Measurements from ENCODE around the gene C9. TPM values are rescaled to one million over a fixed set of nuclear protein-coding genes. Genes with fewer than 3 reads are reported as not detected.
"Not testable (repeated sequence)": the region's sequence is repeated elsewhere in the genome, so short reads cannot be mapped to it uniquely, and the experiment has no call there.

C9 gene
- total RNA-seq, 3 donors from 2014 or later, result 1.8 TPM; not detected in 2

DNA sequence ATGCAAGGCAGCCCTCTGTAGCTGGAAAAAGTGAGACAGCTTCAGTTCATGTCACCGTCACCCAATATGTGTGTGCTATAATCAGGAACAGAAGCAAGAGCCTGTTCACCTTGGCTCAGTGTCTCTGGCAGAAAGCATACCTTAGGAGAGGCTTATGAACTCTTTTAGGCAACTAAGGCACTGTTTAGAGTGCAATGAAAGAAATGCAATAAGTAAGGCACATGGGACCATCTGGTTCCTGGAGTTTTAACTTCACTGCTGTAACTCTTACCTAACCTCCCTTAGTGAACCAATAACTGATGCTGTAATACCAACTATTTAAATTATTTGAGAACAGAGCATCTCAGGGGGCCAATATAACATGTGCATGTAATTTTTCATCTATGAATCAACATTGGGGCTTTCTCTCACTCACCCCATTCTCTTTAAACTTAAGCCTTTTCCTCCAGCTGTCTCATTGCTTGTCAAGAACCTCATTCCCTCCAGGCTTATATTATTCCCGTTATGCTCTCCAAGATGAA, 32.4 kb downstream of the C9 start:
- Histone ChIP-seq H3K36me3 (no peaks in the 10 kb centered on the region), H3K4me1 (no peaks in the 10 kb centered on the region), H3K9me3 (no peaks in the 10 kb centered on the region), H3K27me3 (no peaks in the 10 kb centered on the region), H3K4me3 (no peak overlapping the region), H3K27ac (no peak overlapping the region)
- intact Hi-C loops (cut with DNase I; ENCODE audit: low total_unique reads), result no loop called here
- no peak for TF ChIP-seq POLR2AphosphoS5 (IDR thresholded peaks at IDR 0.05)
- TF ChIP-seq, protein P1, sequence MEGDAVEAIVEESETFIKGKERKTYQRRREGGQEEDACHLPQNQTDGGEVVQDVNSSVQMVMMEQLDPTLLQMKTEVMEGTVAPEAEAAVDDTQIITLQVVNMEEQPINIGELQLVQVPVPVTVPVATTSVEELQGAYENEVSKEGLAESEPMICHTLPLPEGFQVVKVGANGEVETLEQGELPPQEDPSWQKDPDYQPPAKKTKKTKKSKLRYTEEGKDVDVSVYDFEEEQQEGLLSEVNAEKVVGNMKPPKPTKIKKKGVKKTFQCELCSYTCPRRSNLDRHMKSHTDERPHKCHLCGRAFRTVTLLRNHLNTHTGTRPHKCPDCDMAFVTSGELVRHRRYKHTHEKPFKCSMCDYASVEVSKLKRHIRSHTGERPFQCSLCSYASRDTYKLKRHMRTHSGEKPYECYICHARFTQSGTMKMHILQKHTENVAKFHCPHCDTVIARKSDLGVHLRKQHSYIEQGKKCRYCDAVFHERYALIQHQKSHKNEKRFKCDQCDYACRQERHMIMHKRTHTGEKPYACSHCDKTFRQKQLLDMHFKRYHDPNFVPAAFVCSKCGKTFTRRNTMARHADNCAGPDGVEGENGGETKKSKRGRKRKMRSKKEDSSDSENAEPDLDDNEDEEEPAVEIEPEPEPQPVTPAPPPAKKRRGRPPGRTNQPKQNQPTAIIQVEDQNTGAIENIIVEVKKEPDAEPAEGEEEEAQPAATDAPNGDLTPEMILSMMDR (IDR thresholded peaks at IDR 0.05), result no peak
- no peak for TF ChIP-seq POLR2A (IDR thresholded peaks at IDR 0.05)
- DNase-seq (ENCODE audit: low spot score in 2 of 2), result no peak

DNA sequence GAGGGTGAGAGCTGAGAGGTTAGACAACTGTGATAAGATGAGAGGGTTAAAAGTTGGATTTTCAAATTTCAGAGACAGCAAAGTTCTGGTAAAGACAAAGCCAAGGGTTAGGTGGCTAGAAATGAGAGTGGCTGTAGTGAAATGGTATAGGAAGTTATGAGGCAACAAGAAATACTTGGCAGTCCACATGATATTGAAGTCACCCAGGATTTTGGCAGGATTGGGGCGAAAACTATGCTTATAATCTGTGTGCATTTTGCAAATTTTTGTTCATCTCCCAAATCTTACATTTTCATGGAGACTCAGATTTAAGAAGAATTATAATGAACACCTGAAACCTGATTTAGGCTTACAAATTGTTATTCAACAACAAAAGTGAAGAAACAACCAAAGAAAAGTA, 35.6 kb downstream of the C9 start:
- Histone ChIP-seq H3K9me3 (no peaks in the 10 kb centered on the region), H3K4me1 (no peaks in the 10 kb centered on the region), H3K4me3 (no peak overlapping the region), H3K36me3 (no peaks in the 10 kb centered on the region), H3K27ac (no peak overlapping the region), H3K27me3 (no peaks in the 10 kb centered on the region)
- intact Hi-C loops (cut with DNase I; ENCODE audit: low total_unique reads), result no loop called here
- TF ChIP-seq POLR2A (IDR thresholded peaks at IDR 0.05) (no peak), POLR2AphosphoS5 (IDR thresholded peaks at IDR 0.05) (no peak)
- TF ChIP-seq, protein P1 (IDR thresholded peaks at IDR 0.05), result no peak
- DNase-seq (ENCODE audit: low spot score in 2 of 2), result no peak

DNA sequence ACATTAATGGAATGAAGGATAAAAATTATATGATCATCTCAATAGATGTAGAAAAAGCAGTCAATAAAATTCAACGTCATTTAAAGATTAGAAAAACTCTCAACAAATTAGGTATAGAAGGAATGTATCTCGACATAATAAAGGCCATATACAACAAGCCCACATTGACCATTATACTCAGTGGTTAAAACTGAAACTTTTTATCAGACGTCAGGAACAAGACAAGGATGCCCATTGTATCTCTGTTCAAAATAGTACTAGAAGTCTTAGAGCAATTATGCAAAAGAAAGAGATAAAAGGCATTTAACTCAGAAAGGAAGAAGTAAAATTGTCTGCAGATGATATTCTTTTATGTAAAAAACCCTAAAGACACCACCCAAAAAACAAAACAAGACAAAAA, 40.8 kb downstream of the C9 start:
- Histone ChIP-seq H3K4me3 (no peak overlapping the region), H3K36me3 (no peaks in the 10 kb centered on the region), H3K9me3 (peaks cover 5 to 10% of the 10 kb centered on the region in 2 donors), H3K4me1 (no peaks in the 10 kb centered on the region), H3K27ac (no peak overlapping the region), H3K27me3 (no peaks in the 10 kb centered on the region)
- TF ChIP-seq POLR2AphosphoS5 (IDR thresholded peaks at IDR 0.05), result no peak
- TF ChIP-seq, protein P1 (IDR thresholded peaks at IDR 0.05), result no peak
- TF ChIP-seq POLR2A (IDR thresholded peaks at IDR 0.05), result no peak
- no peak for DNase-seq (ENCODE audit: low spot score in 2 of 2)
- intact Hi-C loops (cut with DNase I; ENCODE audit: low total_unique reads), result no loop called here

DNA sequence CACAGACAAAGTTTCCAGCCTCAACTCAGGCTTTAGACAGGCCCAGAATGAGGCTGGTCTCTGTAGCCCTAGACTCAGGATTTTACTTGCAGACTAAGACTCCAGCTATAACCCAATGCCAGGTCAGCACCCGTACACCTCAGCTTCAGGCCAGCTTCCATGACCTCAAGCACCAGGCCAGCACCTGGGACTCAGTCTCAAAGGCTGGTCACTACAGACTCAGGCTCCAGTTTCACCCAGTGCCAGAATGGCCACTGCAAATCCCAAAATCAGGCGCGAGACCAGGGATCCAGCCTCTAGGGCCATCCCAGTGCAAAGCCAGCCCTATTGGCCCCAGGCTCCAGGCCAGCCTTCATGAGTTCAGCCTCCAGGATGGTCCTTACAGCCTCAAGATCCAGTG, 44.9 kb downstream of the C9 start:
- Histone ChIP-seq H3K9me3 (peaks cover 5 to 10% of the 10 kb centered on the region in 2 donors), H3K4me3 (no peak overlapping the region), H3K4me1 (no peaks in the 10 kb centered on the region), H3K27me3 (no peaks in the 10 kb centered on the region), H3K36me3 (no peaks in the 10 kb centered on the region), H3K27ac (no peak overlapping the region)
- DNase-seq (ENCODE audit: low spot score in 2 of 2), result no peak
- intact Hi-C loops (cut with DNase I; ENCODE audit: low total_unique reads), result no loop called here
- TF ChIP-seq POLR2AphosphoS5 (IDR thresholded peaks at IDR 0.05) (no peak), POLR2A (IDR thresholded peaks at IDR 0.05) (no peak)
- TF ChIP-seq, protein P1 (IDR thresholded peaks at IDR 0.05), result no peak

DNA sequence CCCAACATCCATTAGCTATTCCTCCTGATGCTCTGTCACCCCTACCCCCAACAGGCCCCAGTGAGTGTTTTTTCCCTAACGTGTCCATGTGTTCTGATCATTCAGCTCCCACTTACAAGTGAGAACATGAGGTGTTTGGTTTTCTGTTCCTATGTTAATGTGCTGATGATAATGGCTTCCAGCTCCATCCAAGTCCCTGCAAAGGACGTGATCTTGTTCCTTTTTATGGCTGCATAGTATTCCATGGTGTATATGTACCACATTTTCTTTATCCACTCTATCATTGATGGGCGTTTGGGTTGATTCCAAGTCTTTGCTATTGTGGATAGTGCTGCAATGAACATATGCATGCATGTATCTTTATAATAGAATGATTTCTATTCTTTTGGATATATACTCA, 47.8 kb downstream of the C9 start:
- peaks cover 5 to 10% of the 10 kb centered on the region in 2 donors for H3K9me3 ChIP-seq
- H3K27ac ChIP-seq; H3K27me3 ChIP-seq; intact Hi-C loops (cut with DNase I; ENCODE audit: low total_unique reads); H3K36me3 ChIP-seq; H3K4me1 ChIP-seq; DNase-seq (ENCODE audit: low spot score in 2 of 2); H3K4me3 ChIP-seq: not testable (repeated sequence)

DNA sequence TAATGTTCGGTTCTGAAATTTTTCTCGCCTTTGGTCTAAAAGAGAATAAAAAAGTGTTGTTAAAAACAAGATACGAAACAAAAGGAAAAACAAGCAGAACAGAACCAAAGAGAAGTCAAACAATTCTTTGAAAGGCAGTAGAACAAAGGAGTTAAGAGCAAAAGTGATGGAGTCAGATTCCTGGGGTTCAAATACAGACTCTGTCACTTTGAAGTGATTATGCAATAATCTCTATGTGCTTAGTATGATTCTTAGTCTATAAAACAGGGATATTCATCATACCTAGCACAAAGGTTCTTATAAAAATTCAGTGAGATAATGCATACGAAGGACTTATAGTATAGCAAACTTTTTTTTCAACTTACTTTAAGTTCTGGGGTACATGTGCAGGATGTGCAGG, 48.3 kb downstream of the C9 start:
- Histone ChIP-seq H3K27ac (no peak overlapping the region), H3K4me3 (no peak overlapping the region), H3K27me3 (no peaks in the 10 kb centered on the region), H3K4me1 (no peaks in the 10 kb centered on the region), H3K9me3 (peaks cover 5 to 10% of the 10 kb centered on the region in 2 donors), H3K36me3 (no peaks in the 10 kb centered on the region)
- TF ChIP-seq POLR2A (IDR thresholded peaks at IDR 0.05), result no peak
- TF ChIP-seq POLR2AphosphoS5 (IDR thresholded peaks at IDR 0.05), result no peak
- TF ChIP-seq, protein P1 (IDR thresholded peaks at IDR 0.05), result no peak
- intact Hi-C loops (cut with DNase I; ENCODE audit: low total_unique reads), result no loop called here
- no peak for DNase-seq (ENCODE audit: low spot score in 2 of 2)
